SU-DHL-6 (cell line): ENCODE results near the gene DOCK10.

ENCODE experiments used
- H2AFZ ChIP-seq: fragments of 200-600 bp; sonication (generic); 2 replicates; pipeline ENCODE4 v1.6.1; 2014; ENCODE audit warnings: low read depth, mild to moderate bottlenecking, moderate library complexity, mixed read lengths, antibody characterized with exemption, low read length; ENCODE audit not compliant: severe bottlenecking
- H3F3A ChIP-seq: fragments of 200-600 bp; shearing (Covaris generic); 2 replicates; pipeline ENCODE4 v1.6.0; 2016; ENCODE audit warnings: antibody characterized with exemption, mild to moderate bottlenecking; ENCODE audit not compliant: insufficient read depth
- H3K27ac ChIP-seq: fragments of 200-600 bp; sonication (generic); 2 replicates; pipeline ENCODE4 v1.5.1; 2016; ENCODE audit warnings: low read depth, mild to moderate bottlenecking, low read length, moderate library complexity, mixed read lengths
- H3K27me3 ChIP-seq: fragments of 200-600 bp; sonication (generic), shearing (Covaris generic); 2 replicates; pipeline ENCODE4 v1.6.0; 2014; ENCODE audit warnings: mild to moderate bottlenecking, low read length
- H3K36me3 ChIP-seq: fragments of 200-600 bp; sonication (generic); 2 replicates; pipeline ENCODE4 v1.6.1; 2014; ENCODE audit warnings: mild to moderate bottlenecking, low read length, mixed read lengths
- H3K4me2 ChIP-seq: fragments of 300-600, 200-600 bp; shearing (Covaris generic), sonication (generic); 2 replicates; pipeline ENCODE4 v1.6.0; 2014; ENCODE audit warnings: low read length, low read depth, mild to moderate bottlenecking; ENCODE audit not compliant: poor library complexity, severe bottlenecking
- H3K4me3 ChIP-seq: fragments of 200-600 bp; sonication (generic); 2 replicates; pipeline ENCODE4 v1.5.1; 2014; ENCODE audit warnings: antibody characterized with exemption, low read length, mild to moderate bottlenecking, mixed read lengths; ENCODE audit not compliant: insufficient read depth, poor library complexity, severe bottlenecking
- H3K79me2 ChIP-seq: fragments of 200-600 bp; sonication (generic); 2 replicates; pipeline ENCODE4 v1.6.1; 2014; ENCODE audit warnings: mild to moderate bottlenecking, low read length, moderate library complexity; ENCODE audit not compliant: insufficient read depth
- H3K9ac ChIP-seq: fragments of 200-600 bp; sonication (generic); 2 replicates; pipeline ENCODE4 v1.7.0; 2014; ENCODE audit warnings: mild to moderate bottlenecking, low read length
- H3K9me2 ChIP-seq: fragments of 200-600 bp; sonication (generic); replicated peaks from 2 replicates; pipeline ENCODE4 v1.6.1; 2014; ENCODE audit warnings: low read length; ENCODE audit not compliant: insufficient read depth
- H3K9me3 ChIP-seq: fragments of 200-600 bp; sonication (generic); 2 replicates; pipeline ENCODE4 v1.6.1; 2014; ENCODE audit warnings: low read length, mixed read lengths; ENCODE audit not compliant: insufficient read depth
- H4K20me1 ChIP-seq: fragments of 200-600 bp; sonication (generic); 2 replicates; pipeline ENCODE4 v1.6.1; 2014; ENCODE audit warnings: low read depth, mild to moderate bottlenecking, antibody characterized with exemption, low read length, moderate library complexity, mixed read lengths
- CTCF ChIP-seq: fragments of 200-600 bp; sonication (generic); IDR thresholded peaks from one replicate; pipeline ENCODE4 v1.5.1; 2017; ENCODE audit warnings: antibody characterized with exemption, mild to moderate bottlenecking, low read length, moderate library complexity; ENCODE audit not compliant: insufficient read depth, poor library complexity, severe bottlenecking
- EZH2phosphoT487 ChIP-seq: fragments of 200-600 bp; sonication (generic), shearing (Covaris generic); conservative IDR thresholded peaks from 2 replicates; pipeline ENCODE4 v1.6.1; 2018; ENCODE audit warnings: mild to moderate bottlenecking, antibody characterized with exemption, low read length, moderate library complexity, mixed read lengths

DOCK10 gene

GRCh38 chr2:224932522-224932921 lies 109.7 kb downstream of the DOCK10 start:
- Histone ChIP-seq H3K36me3 (no peaks in the 10 kb centered on the region), H3K9me2 (no peaks in the 10 kb centered on the region), H3K4me3 (no peak overlapping the region), H4K20me1 (no peaks in the 10 kb centered on the region), H3K79me2 (no peaks in the 10 kb centered on the region), H3K9ac (no peak overlapping the region), H3K4me2 (no peak overlapping the region), H3K27ac (no peak overlapping the region), H3K27me3 (no peaks in the 10 kb centered on the region), H3K9me3 (no peaks in the 10 kb centered on the region), H2AFZ (no peak overlapping the region), H3F3A (no peaks in the 10 kb centered on the region)
- TF ChIP-seq EZH2phosphoT487 = no peak
- TF ChIP-seq CTCF = no peak

GRCh38 chr2:224931956-224932355 lies 110.3 kb downstream of the DOCK10 start:
- no peak for TF ChIP-seq EZH2phosphoT487
- no peak for TF ChIP-seq CTCF
- no peak overlapping the region for H3K9ac ChIP-seq
- H3K4me3 ChIP-seq = no peak overlapping the region
- no peak overlapping the region for H3K4me2 ChIP-seq
- no peaks in the 10 kb centered on the region for H3K36me3 ChIP-seq
- H3K9me3 ChIP-seq = no peaks in the 10 kb centered on the region
- H4K20me1 ChIP-seq = no peaks in the 10 kb centered on the region
- no peaks in the 10 kb centered on the region for H3K79me2 ChIP-seq
- no peaks in the 10 kb centered on the region for H3K9me2 ChIP-seq
- no peak overlapping the region for H2AFZ ChIP-seq
- no peaks in the 10 kb centered on the region for H3K27me3 ChIP-seq
- no peak overlapping the region for H3K27ac ChIP-seq
- H3F3A ChIP-seq = no peaks in the 10 kb centered on the region

- Histone ChIP-seq H3F3A (no peaks in the 10 kb centered on the region), H3K9me3 (no peaks in the 10 kb centered on the region), H3K4me2 (no peak overlapping the region), H2AFZ (no peak overlapping the region), H3K27me3 (no peaks in the 10 kb centered on the region), H3K9me2 (no peaks in the 10 kb centered on the region), H4K20me1 (no peaks in the 10 kb centered on the region), H3K79me2 (no peaks in the 10 kb centered on the region), H3K4me3 (no peak overlapping the region), H3K36me3 (no peaks in the 10 kb centered on the region), H3K9ac (no peak overlapping the region), H3K27ac (no peak overlapping the region)
- TF ChIP-seq EZH2phosphoT487 = no peak
- TF ChIP-seq CTCF = no peak
These were observed 111.3 kb downstream of the DOCK10 start for GRCh38 chr2:224930990-224931389.

- no peaks in the 10 kb centered on the region for H4K20me1 ChIP-seq
- H3K9me3 ChIP-seq = no peaks in the 10 kb centered on the region
These were observed 112.1 kb downstream of the DOCK10 start for GRCh38 chr2:224930124-224930523.

More at GRCh38 chr2:224930124-224930523, 112.1 kb downstream of the DOCK10 start:
- no peak overlapping the region for H3K4me2 ChIP-seq
- no peaks in the 10 kb centered on the region for H3K36me3 ChIP-seq
- H3K9me2 ChIP-seq = no peaks in the 10 kb centered on the region
- TF ChIP-seq EZH2phosphoT487 = no peak
- TF ChIP-seq CTCF = no peak
- no peak overlapping the region for H3K27ac ChIP-seq
- no peaks in the 10 kb centered on the region for H3K27me3 ChIP-seq
- no peak overlapping the region for H2AFZ ChIP-seq
- H3K79me2 ChIP-seq = no peaks in the 10 kb centered on the region
- H3K9ac ChIP-seq = no peak overlapping the region
- no peak overlapping the region for H3K4me3 ChIP-seq
- H3F3A ChIP-seq = no peaks in the 10 kb centered on the region
